NCI-H146 treated with DMSO at 0.1 percent for 48 hours (cell line): ENCODE measurements around the gene COG4.
"Not testable (repeated sequence)": the region's sequence is repeated elsewhere in the genome, so short reads cannot be mapped to it uniquely, and the experiment has no call there.

Experiments used
- DNase-seq: peaks from one replicate; lab custom pipeline; 2025; ENCODE audit not compliant: unreplicated experiment; lab: John Stamatoyannopoulos, UW

COG4 gene

GRCh38 chr16:70523076-70523742 lies at the start of gene COG4:
COG4 (minus strand) TSS chr16:70523554; CDS start chr16:70523543, 11 bp downstream.
- DNase-seq = peak; percentile 81

GRCh38 chr16:70572926-70573270 lies 49.5 kb upstream of the COG4 start:
- DNase-seq = no peak

DNA sequence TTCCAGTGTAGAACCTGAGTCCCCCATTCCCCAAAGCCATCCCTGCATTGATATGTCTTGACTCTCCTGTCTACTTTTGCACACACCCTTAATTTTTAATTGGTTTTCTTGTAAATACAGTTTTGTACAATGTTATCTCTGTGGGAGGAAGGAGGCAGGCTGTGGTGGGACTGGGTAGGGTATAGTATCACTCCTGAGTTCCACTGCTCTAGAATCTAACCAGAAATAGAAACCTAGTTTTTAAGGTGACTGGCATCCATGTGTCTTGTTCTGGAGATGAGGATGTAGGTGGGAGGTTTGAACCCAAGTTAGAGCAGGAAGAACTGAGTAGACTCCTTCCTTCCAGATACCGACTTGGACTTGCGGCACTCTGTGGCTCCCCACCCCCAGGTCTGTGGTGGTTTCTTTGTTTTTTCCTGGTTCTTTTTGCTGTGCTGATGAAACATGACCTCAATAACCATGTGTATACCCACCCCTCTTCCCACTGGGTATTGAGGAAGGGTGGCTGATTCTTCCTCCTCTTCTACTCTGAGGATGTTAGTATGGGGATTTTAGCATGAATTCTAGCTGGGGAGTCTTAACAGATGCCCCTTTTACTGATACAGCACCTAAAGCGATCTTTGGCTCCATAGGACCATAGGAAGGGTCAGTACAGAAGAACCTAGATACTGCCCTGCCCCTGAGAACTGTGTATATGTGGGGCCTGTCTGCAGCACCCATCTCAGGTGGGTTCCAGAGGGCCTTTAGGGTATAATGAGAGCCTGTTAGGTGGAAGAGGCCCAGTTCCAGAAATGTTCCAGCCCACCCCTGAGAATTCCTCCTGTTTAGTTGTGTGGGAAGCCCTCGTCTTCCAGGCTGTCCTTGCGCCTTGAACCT lies 48.9 kb upstream of the COG4 start:
- DNase-seq = no peak

DNA sequence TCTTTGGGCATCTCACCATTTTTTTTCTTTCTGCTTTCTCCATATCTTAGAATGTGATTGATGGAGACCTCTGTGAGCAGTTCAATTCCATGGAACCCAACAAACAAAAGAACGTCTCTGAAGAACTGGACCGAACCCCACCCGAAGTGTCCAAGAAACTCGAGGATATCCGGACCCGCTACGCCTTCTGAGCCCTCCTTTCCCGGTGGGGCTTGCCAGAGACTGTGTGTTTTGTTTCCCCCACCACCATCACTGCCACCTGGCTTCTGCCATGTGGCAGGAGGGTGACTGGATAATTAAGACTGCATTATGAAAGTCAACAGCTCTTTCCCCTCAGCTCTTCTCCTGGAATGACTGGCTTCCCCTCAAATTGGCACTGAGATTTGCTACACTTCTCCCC lies 48.3 kb upstream of the COG4 start:
- DNase-seq = no peak

DNA sequence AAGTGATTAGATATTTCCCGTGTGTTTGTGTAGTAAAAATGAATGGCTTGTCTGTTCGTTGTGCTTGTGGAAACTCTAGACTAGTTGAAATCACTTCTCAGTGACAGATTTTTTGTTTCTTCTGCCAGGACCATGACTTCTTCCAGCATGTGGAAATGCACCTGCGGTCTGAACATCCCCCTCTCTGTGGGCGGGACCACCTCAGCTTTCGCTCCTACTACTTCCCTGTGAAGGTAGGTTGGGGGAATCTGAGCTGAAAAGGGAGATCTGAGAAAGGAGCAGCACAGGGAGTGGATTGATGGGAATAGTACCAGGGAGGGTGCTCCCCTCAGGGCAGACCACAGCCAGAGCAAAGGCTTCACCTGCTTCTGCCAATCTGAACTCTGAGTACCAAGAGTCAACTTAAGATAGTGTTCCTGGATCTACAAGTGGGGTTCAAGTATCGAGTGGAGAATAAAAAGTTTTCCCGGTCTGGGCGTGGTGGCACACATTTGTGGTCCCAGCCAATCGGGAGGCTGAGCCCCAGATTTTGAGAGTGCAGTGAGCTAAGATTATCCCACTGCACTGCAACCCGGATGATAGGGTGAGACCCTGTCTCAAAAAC lies 47.7 kb upstream of the COG4 start:
- no peak for DNase-seq

- no peak for DNase-seq
Observed at GRCh38 chr16:70569752-70570151, 46.4 kb upstream of the COG4 start.

DNA sequence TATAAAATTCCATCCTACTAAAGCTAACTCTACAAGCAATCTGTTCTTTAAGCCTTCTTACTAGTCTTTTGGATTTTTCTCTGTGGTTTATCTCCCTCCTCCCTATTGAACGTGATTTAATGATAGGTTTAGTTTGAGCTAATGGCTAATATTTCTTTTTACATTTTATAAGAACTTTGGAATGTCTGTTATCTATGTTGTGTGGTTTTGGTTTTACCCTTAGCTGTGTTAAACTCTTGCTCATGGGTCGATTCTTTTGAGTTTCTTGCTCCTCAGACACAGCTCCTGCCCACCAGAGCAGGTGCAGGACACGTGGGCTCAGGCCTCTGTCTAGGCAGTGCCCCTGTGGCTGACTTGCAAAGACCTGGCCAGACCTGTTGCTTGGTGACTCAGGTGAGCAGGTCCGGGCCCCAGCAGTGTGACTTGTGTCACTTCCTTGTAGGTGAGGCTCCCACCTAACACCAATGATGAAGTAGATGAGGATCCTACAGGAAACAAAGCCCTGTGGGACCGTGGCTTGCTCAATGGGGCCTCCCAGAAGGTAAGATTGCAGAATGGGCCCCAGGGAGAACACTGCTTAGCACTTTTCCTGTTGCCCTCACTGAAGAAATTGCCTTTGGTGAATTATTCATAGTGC lies 45.4 kb upstream of the COG4 start:
- no peak for DNase-seq

GRCh38 chr16:70565053-70565452 lies 41.7 kb upstream of the COG4 start:
- DNase-seq = no peak

GRCh38 chr16:70563636-70564035 lies 40.3 kb upstream of the COG4 start:
- no peak for DNase-seq

GRCh38 chr16:70561623-70562022 lies 38.3 kb upstream of the COG4 start:
- DNase-seq = no peak

DNA sequence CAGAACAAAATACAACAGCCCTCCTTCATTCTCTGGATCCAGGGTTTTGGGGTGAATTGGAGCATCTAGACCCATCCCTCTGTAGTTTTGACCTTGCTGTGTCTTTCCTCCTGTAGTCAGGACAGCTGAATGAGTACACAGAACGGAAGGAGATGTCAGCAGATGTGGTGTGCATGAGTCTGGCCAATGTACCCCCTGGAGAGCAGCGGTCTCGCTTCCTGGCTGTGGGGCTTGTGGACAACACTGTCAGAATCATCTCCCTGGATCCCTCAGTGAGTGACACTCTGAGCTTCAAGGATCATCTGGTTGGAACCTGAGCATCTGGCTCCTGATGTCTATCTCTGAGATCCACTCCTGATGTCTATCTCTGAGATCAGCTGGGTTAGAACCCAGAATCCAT lies 32.7 kb upstream of the COG4 start:
- DNase-seq = no peak

DNA sequence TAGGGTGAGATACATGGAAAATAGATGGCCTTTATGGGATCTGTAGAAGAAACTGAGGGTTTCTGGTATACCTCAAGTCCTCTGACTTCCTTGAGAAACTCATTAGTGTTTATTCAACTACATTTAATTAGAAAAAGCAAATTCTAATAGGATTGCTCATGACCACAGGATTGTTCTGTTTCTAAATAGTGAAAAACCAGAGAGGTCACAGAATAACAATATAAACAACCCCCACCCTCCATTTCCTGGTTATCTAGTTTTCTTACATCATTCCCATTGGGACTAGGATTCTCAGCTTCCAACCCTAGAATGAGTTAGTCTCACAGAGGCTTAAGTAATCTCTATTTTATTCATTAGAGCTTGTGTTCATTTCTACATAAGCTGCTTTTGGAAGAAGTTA lies 30.3 kb upstream of the COG4 start:
- no peak for DNase-seq

DNA sequence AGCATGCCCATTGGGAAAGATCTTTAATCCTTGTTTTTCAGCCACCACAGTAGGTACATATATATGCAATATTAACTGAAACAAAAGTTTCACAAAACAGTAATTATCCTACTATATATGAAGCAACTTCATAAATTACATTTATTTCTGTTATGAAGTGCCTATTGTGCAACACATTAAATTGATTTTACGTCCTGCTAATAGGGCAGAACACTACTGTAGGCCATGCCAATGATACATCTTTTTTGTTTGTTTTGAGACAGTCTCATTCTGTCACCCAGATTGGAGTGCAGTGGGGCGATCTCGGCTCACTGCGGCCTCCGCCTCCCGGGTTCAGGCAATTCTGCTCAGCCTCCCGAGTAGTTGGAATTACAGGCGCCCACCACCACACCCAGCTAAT lies 29.3 kb upstream of the COG4 start:
- DNase-seq = no peak

DNA sequence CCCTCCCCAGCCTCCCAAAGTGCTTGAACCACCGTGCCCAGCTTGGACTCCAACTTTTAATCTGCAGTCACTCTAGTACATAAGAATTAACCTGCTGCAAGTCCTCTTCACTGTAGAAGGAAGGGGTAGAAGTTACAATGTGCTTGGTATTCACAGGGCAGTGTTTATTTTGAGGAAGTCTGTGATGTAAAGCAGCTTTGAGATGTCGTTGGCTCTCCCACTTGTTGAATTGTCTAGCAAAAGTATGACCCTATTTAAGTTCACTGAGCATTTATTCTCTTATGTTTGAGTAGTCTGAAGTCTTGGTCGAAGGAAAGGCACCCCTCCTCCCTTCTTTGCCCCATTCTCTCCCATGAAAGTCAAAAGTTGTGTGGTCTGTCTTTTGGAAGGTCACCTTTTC lies 28.4 kb upstream of the COG4 start:
- no peak for DNase-seq

DNA sequence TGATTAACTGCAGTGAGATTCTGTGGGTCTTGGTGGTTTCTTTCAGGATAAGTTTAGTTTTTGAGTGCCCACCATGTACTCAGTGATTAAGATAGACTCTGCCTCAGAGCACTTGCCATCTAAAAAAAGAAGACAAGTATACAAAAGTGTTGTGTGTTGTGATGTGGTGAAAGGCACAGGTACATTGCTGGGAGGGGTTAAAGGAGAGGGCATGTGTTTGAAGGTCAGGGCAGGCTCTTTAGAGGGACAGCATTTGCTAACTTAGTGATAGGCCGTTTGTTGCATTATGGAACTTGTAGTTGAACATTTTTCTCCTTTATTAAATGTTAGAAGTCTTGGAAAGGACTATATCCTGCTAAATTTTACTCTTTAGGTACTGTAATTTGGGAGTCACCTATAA lies 26.7 kb upstream of the COG4 start:
- no peak for DNase-seq

DNA sequence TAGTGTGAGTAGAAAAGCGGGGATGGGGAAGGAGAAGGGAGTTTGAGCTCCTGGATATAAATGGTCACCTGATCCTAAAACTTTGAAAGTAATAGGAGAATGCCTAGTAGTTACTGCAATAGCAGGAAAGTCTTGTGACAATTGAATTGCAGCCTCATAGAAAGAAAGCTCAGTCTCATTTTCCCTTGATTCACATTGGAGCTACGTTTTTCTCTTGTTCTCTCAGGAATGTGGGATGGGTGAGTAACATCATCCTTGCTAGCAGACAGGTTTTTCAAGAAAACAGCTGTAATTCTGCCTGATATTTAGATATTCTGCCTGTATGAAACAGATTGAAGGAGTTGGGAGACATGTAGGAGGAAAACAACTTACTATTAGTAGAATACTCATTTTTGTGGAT lies 25.6 kb upstream of the COG4 start:
- DNase-seq = no peak

DNA sequence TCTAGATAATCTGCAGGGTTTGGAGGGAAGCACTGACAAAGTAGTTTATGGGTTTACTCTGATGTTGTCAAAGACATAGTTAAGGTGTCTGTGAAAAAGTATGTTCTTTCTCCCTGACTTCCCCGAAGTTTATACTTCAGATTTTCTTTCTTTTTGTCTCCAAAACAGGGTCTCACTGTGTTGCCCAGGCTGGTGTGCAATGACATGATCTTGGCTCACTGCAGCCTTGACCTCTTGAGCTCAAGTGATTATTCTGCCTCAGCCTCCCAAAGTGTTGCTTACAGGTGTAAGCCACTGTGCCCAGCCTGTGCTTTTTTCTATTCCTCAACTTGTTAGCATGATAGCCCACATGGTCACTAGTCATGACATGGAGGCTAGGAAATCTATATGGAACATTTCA lies 21.2 kb upstream of the COG4 start:
- no peak for DNase-seq

- DNase-seq = no peak
Observed at GRCh38 chr16:70540994-70541393, 17.6 kb upstream of the COG4 start.

DNA sequence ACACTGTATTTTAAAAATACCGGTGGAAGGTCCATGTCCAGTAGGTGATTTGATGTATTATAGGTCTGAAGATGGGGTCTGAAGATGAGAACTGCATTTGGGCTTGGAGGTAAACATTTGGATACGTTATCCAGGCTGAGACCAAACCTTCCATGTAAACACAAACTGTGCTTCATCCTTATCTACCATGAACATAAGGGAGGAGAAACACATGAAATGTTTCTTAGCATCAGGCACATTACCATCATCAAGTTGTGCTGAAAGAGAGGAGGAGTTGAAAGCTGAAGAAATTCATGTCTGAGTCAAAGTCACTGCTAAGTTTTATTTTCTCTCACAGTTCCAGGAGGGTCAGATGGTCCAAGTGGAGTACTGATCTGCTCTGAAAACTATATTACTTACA lies 11.6 kb upstream of the COG4 start:
- no peak for DNase-seq

DNA sequence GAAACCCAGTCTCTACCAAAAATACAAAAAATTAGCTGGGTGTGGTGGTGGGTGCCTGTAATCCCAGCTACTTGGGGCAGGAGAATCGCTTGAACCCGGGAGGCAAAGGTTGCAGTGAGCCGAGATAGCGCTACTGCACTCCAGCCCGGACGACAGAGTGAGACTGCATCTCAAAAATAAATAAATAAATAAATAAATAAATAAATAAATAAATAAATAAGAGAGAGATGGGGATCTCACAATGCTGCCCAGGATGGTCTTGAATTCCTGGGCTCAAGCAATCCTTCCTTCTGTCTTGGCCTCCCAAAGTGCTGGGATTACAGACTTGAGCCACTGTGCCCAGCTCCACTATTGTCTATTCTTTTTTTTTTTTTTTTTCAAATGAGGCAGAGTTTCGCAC lies 6.6 kb upstream of the COG4 start:
- not testable (repeated sequence) for DNase-seq

DNA sequence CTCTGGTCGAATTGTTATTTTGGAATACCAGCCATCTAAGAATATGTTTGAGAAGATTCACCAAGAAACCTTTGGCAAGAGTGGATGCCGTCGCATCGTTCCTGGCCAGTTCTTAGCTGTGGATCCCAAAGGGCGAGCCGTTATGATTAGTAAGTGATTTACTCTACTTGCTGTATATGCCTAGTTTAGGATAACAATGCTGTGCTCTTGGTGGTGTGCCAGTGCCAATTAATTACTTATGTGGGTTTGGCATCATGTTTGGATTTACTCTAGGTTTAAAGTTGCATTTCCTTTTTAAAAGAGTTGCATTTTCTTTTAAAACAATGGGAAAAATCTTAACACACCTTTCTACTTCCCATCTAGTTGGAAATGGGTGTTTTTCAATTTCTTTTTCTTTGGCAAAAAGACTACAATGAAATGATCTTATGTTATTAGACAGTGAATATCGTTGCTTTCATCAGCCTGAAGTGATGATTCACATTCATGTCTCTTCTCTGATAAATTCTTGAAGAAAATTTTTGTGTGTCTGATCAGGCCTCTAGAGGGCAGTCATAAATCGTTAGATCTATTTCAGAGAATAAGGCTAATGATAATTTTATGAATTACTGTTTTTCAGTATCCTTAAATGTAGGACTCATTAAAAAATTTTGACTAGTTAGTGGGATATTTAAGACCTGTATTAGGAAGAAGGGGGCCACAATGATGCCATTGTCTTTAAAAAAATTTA lies 5.9 kb upstream of the COG4 start:
- no peak for DNase-seq
